GM21447 (cell line): ENCODE results near the gene CCDC191.
A peak's percentile ranks its signal among the peaks of the same experiment; 100 is the strongest.

ENCODE experiments used
- ATAC-seq: cut with Tn5 transposase; IDR thresholded peaks from one replicate; pipeline ENCODE4 v1.9.1; 2021; ENCODE audit not compliant: unreplicated experiment

CCDC191 gene, protein sequence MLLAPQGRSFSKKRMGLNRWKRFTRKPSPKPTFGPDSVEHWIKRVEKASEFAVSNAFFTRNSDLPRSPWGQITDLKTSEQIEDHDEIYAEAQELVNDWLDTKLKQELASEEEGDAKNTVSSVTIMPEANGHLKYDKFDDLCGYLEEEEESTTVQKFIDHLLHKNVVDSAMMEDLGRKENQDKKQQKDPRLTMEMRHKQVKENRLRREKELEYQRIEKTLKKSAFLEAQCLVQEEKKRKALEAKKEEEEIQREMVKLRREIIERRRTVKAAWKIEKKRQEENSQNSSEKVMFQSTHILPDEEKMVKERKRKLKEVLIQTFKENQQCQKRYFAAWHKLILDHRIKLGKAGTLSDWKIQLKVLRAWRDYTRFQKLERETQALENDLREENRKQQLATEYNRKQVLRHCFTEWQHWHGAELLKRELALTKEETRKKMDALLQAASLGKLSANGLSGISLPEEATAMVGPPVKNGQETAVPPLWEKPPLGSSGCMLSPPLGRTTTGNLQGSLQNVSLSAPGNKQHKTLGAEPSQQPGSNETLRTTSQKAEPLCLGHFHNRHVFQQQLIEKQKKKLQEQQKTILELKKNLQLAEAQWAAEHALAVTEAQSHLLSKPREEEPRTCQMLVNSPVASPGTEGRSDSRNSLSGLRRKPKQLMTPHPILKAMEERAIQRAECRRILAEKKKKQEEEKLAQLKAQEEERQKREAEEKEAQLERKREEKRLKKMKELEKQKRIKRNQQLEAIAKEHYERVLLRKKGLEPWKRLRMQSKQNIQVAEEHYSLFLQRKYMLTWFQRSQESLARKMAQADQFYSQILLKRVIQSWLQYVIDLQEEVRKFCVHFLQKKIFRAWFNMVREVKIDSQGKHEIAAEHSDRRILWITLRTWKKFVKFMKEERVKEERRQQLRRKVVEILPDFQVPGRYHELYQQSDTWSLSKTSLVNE

GRCh38 chr3:114056130-114057010 is at the start of gene CCDC191, which contains the start of gene QTRT2:
Gene CCDC191 (minus strand): TSS chr3:114056526. CDS start chr3:114056466, 60 bp downstream.
Gene QTRT2 (plus strand): TSS chr3:114056737. CDS start chr3:114065258, 8,521 bp downstream.
- peak; percentile 98 for ATAC-seq

GRCh38 chr3:114104414-114104813 is 48.1 kb upstream of the CCDC191 start:
- ATAC-seq: no peak

GRCh38 chr3:114103858-114104257 is 47.5 kb upstream of the CCDC191 start:
- ATAC-seq: no peak

- ATAC-seq: no peak
Observed at GRCh38 chr3:114103181-114103580, 46.9 kb upstream of the CCDC191 start.

DNA sequence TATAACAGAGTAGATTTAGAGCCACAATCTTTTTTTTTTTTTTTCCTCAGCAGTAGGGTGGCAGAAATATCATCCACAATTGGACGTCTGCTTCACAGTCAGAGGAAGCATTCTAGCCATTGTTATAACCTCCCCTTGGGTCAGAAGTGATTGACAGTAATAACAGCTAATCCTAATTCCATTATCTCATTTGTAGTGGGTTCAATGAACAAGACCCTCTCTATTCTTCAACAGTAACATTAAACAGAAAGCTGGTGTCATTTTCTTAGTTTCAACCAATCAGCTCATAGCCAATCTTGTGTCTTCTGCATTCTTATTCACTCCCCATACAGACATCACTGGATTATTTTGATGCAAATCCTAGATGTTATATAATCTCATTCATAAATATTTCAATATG is 44.8 kb upstream of the CCDC191 start:
- no peak for ATAC-seq

DNA sequence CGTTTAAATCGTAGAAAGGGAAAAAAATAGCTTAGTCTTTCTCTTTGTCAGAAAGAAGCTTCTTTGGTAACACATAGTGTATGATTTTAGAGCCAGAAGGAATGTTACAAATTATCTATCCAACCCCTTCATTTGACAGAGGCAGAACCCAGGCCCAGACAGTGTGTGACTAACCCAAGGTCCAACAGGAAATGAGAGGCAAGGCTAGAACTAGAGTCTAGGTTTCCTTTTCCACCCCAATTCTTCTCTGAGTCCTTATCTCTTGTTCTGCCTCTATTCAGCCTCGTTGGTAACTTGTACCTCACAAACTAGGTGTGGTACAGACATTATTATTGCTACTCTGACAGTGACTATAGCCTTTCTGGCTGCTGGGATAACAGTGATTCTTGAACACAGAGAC is 39.5 kb upstream of the CCDC191 start:
- ATAC-seq: no peak

DNA sequence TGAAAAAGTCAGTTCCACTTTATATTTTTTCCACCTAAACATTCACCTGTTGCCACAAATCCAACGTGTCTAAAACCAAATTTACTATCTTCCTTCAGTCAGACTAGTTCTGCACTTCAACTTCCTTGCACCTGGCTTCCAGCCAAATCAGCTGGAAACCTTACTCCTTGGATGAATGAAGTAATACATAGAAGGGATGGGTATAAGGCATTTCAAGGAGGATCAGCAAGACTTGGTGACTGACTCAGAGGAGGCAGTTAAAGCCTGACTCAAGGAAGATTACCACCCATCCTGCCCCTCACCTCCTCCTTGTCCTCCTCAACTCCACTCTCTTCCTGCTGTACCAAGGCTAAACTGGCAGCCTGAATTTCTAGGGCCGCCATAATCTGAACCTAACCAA is 37.3 kb upstream of the CCDC191 start:
- no peak for ATAC-seq

GRCh38 chr3:114093016-114093380 is 36.7 kb upstream of the CCDC191 start:
- ATAC-seq: no peak

DNA sequence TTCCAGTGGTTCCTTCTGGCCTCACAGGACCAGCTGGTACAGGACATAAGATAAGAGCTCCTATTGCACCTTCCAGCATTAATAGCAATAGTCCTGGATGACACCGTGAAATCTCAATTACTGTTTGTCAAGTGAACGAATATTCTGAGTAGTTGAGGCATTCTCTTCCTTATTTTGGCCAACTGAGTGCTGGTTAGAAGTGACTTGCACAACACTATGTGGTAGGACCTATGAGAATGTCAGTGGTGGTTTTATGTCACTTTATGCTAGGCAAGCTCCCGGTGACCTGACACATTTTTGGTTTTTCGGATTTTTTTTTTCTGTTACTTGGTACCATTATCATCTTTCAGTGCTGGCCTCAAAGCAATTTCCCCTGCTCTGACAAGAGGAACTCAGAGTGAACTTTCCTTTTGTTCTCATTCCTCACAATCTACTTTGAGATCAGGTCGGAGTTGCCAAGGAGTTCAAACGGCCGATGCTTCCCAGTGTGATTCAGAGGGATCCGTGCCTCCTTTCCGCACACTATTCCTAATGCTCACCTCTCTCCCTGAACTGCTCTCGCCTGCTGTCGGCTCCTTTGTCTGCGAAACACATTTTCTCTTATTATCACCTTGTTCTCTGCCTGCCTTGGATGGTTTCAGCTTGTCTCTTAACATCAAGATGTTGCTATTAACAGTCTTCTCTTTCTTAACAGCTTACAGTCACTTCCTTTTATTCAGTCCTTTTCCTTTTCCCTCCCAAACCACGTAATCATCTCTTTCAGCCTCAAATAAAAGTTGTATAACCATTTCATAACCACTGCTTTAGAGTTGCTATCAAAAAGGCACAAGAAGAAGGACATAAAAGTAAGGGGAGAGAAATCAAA is 36.1 kb upstream of the CCDC191 start:
- ATAC-seq: no peak

- ATAC-seq: no peak
Observed at GRCh38 chr3:114089675-114090074, 33.3 kb upstream of the CCDC191 start.

- no peak for ATAC-seq
Observed at GRCh38 chr3:114086356-114086755, 30.0 kb upstream of the CCDC191 start.

DNA sequence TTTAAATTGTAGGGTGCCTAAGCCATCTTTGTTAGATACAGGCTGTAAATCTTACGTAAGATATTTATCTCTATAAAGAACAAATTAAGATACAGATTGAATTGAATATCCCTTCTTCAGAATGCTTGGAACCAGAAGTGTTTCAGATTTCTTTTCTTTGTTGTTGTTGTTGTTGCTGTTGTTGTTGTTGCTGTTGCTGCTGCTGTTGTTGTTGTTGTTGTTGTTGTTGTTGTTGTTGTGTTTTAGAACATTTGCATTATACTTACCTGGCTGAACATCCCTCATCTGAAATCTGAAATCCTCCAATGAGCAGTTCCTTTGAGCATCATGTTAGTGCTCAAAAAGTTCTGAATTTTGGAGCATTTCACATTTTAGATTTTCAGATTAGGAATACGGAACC is 26.8 kb upstream of the CCDC191 start:
- no peak for ATAC-seq

GRCh38 chr3:114081037-114081436 is 24.7 kb upstream of the CCDC191 start:
- no peak for ATAC-seq

DNA sequence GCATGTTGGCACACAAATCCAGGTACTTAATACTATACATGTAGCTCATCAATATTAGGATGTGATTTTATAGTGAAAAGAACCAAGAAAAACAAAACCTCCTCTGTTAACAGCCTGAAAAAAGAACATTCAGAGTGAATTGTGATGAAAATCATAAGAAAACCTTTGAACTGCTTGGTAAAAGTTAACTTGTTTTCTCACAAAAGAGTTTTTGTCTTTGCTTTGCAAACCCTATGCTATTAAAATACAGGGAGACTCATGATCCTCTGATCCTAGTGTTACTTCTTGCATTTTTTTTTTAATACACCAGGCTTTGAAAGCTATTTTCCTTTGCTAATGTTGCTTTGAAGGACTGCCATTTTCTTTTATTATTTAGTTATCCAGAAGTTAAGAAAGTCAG is 23.9 kb upstream of the CCDC191 start:
- ATAC-seq: no peak

DNA sequence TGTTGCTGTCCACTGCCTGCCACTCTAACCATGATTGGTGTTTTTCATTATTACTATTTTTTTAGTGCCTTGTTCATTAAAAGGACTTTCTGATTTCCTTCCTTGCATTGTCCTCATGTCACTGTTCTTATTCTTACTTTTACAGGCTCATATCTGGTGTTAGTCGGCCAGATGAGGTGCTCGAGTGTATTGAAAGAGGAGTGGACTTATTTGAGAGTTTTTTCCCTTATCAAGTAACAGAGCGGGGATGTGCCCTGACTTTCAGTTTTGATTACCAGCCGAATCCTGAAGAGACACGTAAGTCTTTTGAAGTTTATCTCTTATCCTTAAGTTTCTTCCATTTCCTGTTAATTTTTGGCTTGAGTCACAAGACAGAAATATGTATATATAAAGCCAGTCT is 23.4 kb upstream of the CCDC191 start:
- no peak for ATAC-seq

DNA sequence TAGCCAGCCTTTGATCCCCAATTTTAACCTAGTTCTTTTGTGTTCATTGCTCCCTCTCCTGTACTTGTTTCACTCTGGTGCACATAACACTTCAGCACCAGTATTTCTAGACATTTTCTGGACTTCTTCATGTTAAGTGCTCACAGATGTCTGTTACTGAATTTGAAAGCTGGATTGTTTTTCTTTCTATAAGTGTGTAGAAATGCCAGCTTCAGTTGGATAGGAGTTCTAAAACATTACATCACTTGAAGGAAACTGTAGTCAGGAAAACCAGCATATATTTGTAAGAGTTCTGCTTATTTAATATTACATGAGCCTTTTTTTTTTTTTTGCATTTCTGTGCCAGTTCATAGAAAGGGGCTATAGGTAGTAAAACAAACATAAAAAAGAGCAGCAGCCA is 21.8 kb upstream of the CCDC191 start:
- ATAC-seq: no peak

GRCh38 chr3:114076711-114077110 is 20.4 kb upstream of the CCDC191 start:
- no peak for ATAC-seq

GRCh38 chr3:114071786-114072185 is 15.5 kb upstream of the CCDC191 start:
- no peak for ATAC-seq

DNA sequence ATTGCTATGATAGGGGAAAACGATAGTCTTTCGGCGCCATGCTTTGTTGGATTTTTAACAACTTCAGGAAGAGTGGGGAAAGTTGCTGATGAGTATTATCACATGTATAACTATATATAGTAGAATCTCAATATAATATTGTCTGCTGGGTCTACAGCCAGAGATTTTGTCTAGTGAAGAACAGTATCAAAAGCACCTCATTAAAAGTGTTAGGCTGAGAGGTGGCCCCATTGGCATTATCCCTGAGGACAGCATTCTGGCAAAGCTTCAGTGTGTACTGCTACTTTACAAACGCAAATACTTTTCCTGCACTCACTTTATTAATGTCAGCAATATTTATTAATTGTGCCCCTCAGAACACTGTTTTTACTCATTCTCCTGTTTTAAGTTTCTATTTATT is 12.0 kb upstream of the CCDC191 start:
- ATAC-seq: no peak

GRCh38 chr3:114067804-114068203 is 11.5 kb upstream of the CCDC191 start:
- ATAC-seq: no peak
